GM12878 (cell line): ENCODE measurements around the gene ANO2. TPM values are rescaled to one million over a fixed set of nuclear protein-coding genes. Genes with fewer than 3 reads are reported as not detected.

ENCODE experiments used
- ATAC-seq: fragments of 200-7000 bp; cut with Tn5 transposase; 3 replicates; pipeline ENCODE4 v1.9.1; 2020; ENCODE audit warnings: mild to moderate bottlenecking, moderate library complexity
- BruUV-seq: library from RNA; stranded (reverse); fragments of 400-500 nt; replicated peaks from 2 replicates; lab custom pipeline; 2021; lab: Mats Ljungman, UMichigan
- CTCF ChIA-PET: fragments of 300-600 bp; sonication (Branson Sonifier 250); formaldehyde crosslinking; extraction: SDS; loops from one replicate; lab custom pipeline; 2021; ENCODE audit warnings: inconsistent platforms; lab: Yijun Ruan, JAX
- POLR2A ChIA-PET: fragments of 350-600 bp; formaldehyde crosslinking; extraction: SDS; loops from one replicate; lab custom pipeline; 2021; ENCODE audit warnings: inconsistent platforms; lab: Charles Lee
- RAD21 ChIA-PET: fragments of 300-600 bp; sonication (Branson Sonifier 250); formaldehyde crosslinking; loops from one replicate; lab custom pipeline; 2023; ENCODE audit warnings: antibody characterized with exemption; ENCODE audit not compliant: unreplicated experiment; lab: Charles Lee
- SMC1A ChIA-PET: fragments of 300-600 bp; sonication (Branson Sonifier 250); formaldehyde crosslinking; loops from one replicate; lab custom pipeline; 2023; ENCODE audit not compliant: unreplicated experiment, uncharacterized antibody; lab: Charles Lee
- DNase-seq: peaks from one replicate; pipeline ENCODE4 v3.0.0-alpha.2; 2011; ENCODE audit warnings: low read depth, low spot score
- FAIRE-seq: peaks from 3 replicates; lab custom pipeline; 2011; peaks lifted over from hg19 to GRCh38; lab: Jason Lieb, UNC
- H2AFZ ChIP-seq: 2 replicates; pipeline ENCODE4 v1.6.0; 2011; ENCODE audit warnings: low read depth, low read length, control low read depth; ENCODE audit not compliant: control insufficient read depth
- H3K27ac ChIP-seq: 2 replicates; pipeline ENCODE4 v1.5.1; 2011; ENCODE audit warnings: control low read depth; ENCODE audit not compliant: control insufficient read depth, insufficient read depth
- H3K27me3 ChIP-seq, 2 experiments: replicated peaks in 1 of 2; 2 replicates each; pipeline versions ENCODE4 v1.6.0 to v1.6.1; 2011; ENCODE audit warnings: low read length in 1 of 2; ENCODE audit not compliant: control insufficient read depth in 2 of 2, insufficient read depth in 2 of 2
- H3K36me3 ChIP-seq, 2 experiments: 2 replicates each; pipeline ENCODE4 v1.5.1; 2011; ENCODE audit warnings: low read length in 1 of 2; ENCODE audit not compliant: control insufficient read depth in 2 of 2, insufficient read depth in 2 of 2
- H3K4me1 ChIP-seq: 2 replicates; pipeline ENCODE4 v1.6.1; 2011; ENCODE audit warnings: mild to moderate bottlenecking, low read length, moderate library complexity, mixed read lengths; ENCODE audit not compliant: control insufficient read depth, insufficient read depth
- H3K4me2 ChIP-seq: 2 replicates; pipeline ENCODE4 v1.6.0; 2011; ENCODE audit warnings: control low read depth; ENCODE audit not compliant: control insufficient read depth, insufficient read depth
- H3K4me3 ChIP-seq: fragments of 200-600 bp; sonication (generic); 2 replicates; pipeline ENCODE4 v1.5.1; 2016
- H3K79me2 ChIP-seq: 2 replicates; pipeline ENCODE4 v1.6.0; 2011; ENCODE audit warnings: low read length; ENCODE audit not compliant: control insufficient read depth, insufficient read depth
- H3K9ac ChIP-seq: 2 replicates; pipeline ENCODE4 v1.8.0; 2011; ENCODE audit warnings: low read length, control low read depth, mixed read lengths; ENCODE audit not compliant: control insufficient read depth, insufficient read depth
- H3K9me3 ChIP-seq: replicated peaks from 3 replicates; pipeline ENCODE4 v1.5.1; 2011; ENCODE audit warnings: mild to moderate bottlenecking, low read length; ENCODE audit not compliant: control insufficient read depth, insufficient read depth
- H4K20me1 ChIP-seq: 2 replicates; pipeline ENCODE4 v1.6.0; 2011; ENCODE audit not compliant: control insufficient read depth, insufficient read depth
- ASH2L ChIP-seq: fragments of 300-600, 200-600 bp; sonication (generic); IDR thresholded peaks from 2 replicates; pipeline ENCODE4 v1.6.1; 2017; ENCODE audit warnings: low read depth, mild to moderate bottlenecking, borderline replicate concordance
- BCL3 ChIP-seq: IDR thresholded peaks from 2 replicates; pipeline ENCODE4 v1.6.1; 2011; ENCODE audit warnings: borderline replicate concordance, low read depth, mild to moderate bottlenecking, moderate library complexity, low read length; ENCODE audit not compliant: insufficient read depth, poor library complexity, severe bottlenecking
- IRF3 ChIP-seq: fragments of 450-650 bp; IDR thresholded peaks from 2 replicates; pipeline ENCODE4 v1.6.1; 2014; ENCODE audit warnings: mild to moderate bottlenecking
- NKRF ChIP-seq: fragments of 450-650 bp; conservative IDR thresholded peaks from 2 replicates; pipeline ENCODE4 v1.6.1; 2017; ENCODE audit warnings: mild to moderate bottlenecking, moderate library complexity
- PKNOX1 ChIP-seq: fragments of 450-650 bp; IDR thresholded peaks from 2 replicates; pipeline ENCODE4 v1.6.1; 2016; ENCODE audit warnings: mild to moderate bottlenecking
- RELA ChIP-seq: fragments of 450-650 bp; IDR thresholded peaks from 2 replicates; pipeline ENCODE4 v1.8.0; 2014; ENCODE audit warnings: borderline replicate concordance; ENCODE audit not compliant: partially characterized antibody
- SMAD5 ChIP-seq: IDR thresholded peaks from 2 replicates; pipeline ENCODE4 v1.6.1; 2016; ENCODE audit warnings: antibody characterized with exemption, low read depth
- TBL1XR1 ChIP-seq: IDR thresholded peaks from 2 replicates; pipeline ENCODE4 v1.6.1; 2012; ENCODE audit warnings: low read depth, low read length, improper control_type of control experiment
- TCF7 ChIP-seq: IDR thresholded peaks from 2 replicates; pipeline ENCODE4 v1.6.1; 2014; ENCODE audit warnings: antibody characterized with exemption, borderline replicate concordance
- ZNF592 ChIP-seq: fragments of 450-650 bp; IDR thresholded peaks from 2 replicates; pipeline ENCODE4 v1.6.1; 2017; ENCODE audit warnings: mild to moderate bottlenecking, moderate library complexity
- WGBS: methylation state at CpG from one replicate; pipeline ENCODE4 v1.1.6; 2016; ENCODE audit warnings: low lambda C conversion rate; ENCODE audit not compliant: insufficient replicate concordance, insufficient coverage; ENCODE audit errors: missing lambda C conversion rate; 5-methylcytosine and 5-hydroxymethylcytosine counted together
- in situ Hi-C: fragments of 300-500 bp; cut with MboI; formaldehyde crosslinking; loops from 9 replicates; pipeline ENCODE4 v1.14.3; 2018; ENCODE audit warnings: mixed read lengths
- intact Hi-C: fragments of 100-400 bp; cut with micrococcal nuclease; formaldehyde crosslinking; loops from one replicate; pipeline ENCODE4 v1.14.2; 2022; ENCODE audit not compliant: unreplicated experiment
- polyA plus RNA-seq, 11 experiments: library from polyadenylated mRNA; depleted of rRNA in 4 of 11; unstranded in 6 of 11; stranded (reverse) in 5 of 11; fragments of >200 nt; fragmentation: Nextera tagmentation in 4 of 11; fragmentation: Illumina TruSeq in 1 of 11; extraction: Ambion mirVana in 4 of 11; extraction: Trizol in 1 of 11; gene quantifications; 1 replicate in 1 of 11; 2 replicates in 10 of 11; pipeline versions ENCODE4 v1.2.1 to v1.2.3, GENCODE V29; 2011 to 2016; ENCODE audit warnings: inconsistent platforms in 2 of 11, missing spikeins in 2 of 11, low read depth in 1 of 11
- total RNA-seq, 4 experiments: library from RNA; depleted of rRNA in 3 of 4; stranded (reverse); fragments of >200 nt in 3 of 4; fragmentation: Illumina TruSeq in 1 of 4; extraction: Trizol in 1 of 4; gene quantifications; 2 replicates each; pipeline versions ENCODE4 v1.2.1 to v1.2.3, GENCODE V29; 2013 to 2021

Gene ANO2
- total and polyA plus RNA-seq, 10 of the 15 experiments (the other 5 are each of a cell fraction or from before 2014, with no cell fraction given), result not detected

GRCh38 chr12:5807090-5807414, 138.0 kb downstream of the ANO2 start:
- no peaks in the 10 kb centered on the region for H3K36me3 ChIP-seq
- H3K9ac ChIP-seq, result no peak overlapping the region
- ATAC-seq (no peak), DNase-seq (no peak), FAIRE-seq (no peak)
- no peak overlapping the region for H3K4me3 ChIP-seq
- no TSS peak for BruUV-seq
- WGBS, result 53% methylated on average over 6 of the region's 6 CpGs
- H3K4me1 ChIP-seq, result no peaks in the 10 kb centered on the region
- in situ Hi-C loops, result no loop called here
- ChIA-PET CTCF (no interaction called here), RAD21 (no interaction called here), SMC1A (no interaction called here), POLR2A (no interaction called here)
- H2AFZ ChIP-seq, result no peak overlapping the region
- peaks cover 0 to 3% of the 10 kb centered on the region in 2 experiments; a peak in 2 of 4 replicates for H3K27me3 ChIP-seq
- intact Hi-C loops, result no loop called here
- H4K20me1 ChIP-seq, result no peaks in the 10 kb centered on the region
- H3K4me2 ChIP-seq, result no peak overlapping the region
- H3K27ac ChIP-seq, result no peak overlapping the region
- H3K79me2 ChIP-seq, result no peaks in the 10 kb centered on the region
- H3K9me3 ChIP-seq, result no peaks in the 10 kb centered on the region
- TF ChIP-seq NKRF (no peak), PKNOX1 (no peak), IRF3 (no peak), RELA (no peak), SMAD5 (no peak), TCF7 (no peak), ZNF592 (no peak), TBL1XR1 (no peak), ASH2L (no peak), BCL3 (no peak)
